HG02973 (cell line): ENCODE results near the gene NXNL2.
A peak's percentile ranks its signal among the peaks of the same experiment; 100 is the strongest.

Source experiments
- ATAC-seq: cut with Tn5 transposase; IDR thresholded peaks from one replicate; pipeline ENCODE4 v1.9.1; 2021; ENCODE audit warnings: moderate library complexity; ENCODE audit not compliant: unreplicated experiment

Gene NXNL2

DNA sequence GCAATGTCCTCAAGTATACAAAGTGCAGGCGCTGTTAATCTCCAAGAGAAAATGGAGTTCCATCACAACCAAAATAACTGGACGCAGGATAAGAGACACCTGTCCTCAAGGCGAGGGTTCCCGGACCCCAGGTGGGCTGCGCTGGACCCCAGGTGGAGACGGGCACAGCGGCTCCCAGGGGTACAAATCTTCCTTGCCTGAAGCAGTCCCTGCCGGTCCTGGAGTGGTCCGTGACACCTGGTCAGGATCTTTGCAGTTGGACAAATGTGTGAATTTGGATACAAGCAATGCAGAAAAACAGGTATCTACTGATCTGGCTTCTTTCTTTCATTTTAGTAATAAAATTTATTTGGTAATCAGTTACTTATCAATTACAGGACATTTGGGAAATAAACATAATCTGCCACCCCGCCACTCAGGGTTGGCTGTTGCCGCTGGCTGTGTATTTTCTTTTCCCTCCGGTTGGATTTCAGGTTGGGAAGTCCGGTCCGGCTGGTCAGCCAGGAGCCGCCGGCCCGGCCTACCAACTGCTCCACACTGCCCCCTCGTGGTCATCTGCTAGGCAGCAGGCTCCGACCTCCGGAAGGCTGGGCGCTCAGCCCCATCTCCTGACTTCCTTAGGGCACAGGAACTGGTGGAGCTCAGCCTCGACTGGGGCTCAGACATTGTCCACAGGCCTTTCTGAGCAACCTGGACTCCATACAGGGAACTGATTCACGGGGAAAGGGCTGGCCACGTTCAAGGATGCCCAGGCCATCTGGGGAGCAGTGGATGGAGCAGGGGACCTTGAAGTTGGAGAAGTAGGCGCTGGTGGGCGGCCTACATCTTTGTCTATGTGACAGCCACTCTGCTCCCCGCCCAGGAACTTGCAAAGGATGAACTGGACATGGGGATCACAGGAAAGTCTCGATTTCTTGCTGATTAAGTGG, 43.4 kb downstream of the NXNL2 start:
- ATAC-seq = peak; percentile 83

DNA sequence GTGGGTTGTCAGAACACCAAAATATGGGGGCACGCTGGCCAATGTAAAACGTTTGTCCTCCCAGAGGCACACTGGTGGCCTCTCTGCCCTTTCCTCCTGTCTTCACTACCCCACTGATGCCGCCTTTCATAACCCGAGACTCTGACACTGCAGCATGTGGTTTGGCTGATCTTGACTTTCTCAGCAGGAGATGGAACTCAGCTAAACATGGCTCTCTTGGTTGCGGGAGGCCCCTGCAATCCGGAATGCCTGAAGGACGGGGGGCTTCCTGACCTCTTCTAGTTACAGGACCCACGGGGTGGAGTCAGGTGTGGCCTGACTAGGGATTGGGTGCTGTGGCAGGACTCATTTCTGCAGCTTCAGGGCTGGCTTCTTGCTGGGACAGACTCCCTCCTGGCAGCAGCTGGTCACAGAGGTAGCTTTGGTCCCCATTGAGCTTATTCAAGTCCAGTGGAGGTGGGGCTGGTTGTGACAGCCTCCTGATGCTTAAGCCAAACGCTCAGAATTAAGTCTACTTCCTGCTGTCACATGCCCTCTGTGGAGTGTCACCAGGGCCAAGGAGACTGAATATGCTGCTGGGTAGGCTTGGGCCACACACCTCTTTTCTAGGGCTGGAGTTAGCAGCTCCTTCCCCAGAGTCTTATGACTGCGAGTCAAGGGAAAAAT, 44.2 kb downstream of the NXNL2 start:
- ATAC-seq = no peak

DNA sequence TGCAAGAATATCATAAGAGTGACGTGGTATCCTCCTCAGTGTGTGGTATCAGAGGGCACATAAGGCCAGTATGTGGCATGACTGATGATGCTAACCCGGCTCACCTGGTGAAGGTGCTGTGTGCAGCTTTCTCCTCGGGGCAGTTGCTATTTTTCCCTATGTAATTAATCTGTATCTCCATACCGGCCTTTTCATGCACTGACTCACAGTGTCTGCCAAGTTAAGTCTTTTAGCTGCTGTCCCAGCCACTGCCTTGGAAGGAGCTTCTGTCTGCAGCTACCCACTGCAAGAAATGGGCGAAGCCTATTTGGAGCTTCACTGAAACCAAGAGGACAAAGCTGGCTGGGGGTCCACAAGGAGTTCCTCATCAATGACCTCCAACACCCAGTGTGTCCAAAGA, 46.0 kb downstream of the NXNL2 start:
- no peak for ATAC-seq

DNA sequence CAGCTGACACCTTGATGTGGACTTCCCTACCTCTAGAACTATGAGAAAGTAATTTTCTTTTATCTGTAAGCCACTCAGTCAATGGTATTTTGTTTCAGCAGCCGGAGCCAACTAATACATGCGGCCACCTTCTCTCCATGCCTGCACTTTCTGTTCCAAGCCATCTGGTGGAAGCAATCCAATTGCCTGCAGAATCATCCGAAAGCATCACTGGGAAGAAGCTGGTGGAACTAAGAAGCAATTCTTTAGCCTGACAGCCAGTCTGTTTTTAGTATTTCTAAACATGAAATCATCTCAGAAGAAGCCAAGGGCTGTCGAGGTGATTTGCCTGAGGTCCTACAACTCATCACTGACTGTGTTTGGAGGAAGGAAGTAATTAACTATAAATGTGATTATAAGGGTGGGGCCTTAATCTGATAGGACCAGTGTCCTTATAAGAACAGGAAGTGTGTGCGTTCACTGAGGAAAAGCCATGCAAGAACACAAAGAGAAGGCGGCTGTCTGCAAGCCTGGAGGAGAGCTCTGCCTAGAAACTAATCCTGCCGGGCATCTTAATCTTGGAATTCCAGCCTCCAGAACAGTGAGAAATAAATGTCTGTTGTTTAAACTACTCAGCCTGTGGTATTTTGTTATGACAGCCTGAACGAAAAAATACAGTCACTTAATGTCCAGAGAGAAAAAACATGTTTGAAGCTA, 49.1 kb downstream of the NXNL2 start:
- ATAC-seq = no peak

DNA sequence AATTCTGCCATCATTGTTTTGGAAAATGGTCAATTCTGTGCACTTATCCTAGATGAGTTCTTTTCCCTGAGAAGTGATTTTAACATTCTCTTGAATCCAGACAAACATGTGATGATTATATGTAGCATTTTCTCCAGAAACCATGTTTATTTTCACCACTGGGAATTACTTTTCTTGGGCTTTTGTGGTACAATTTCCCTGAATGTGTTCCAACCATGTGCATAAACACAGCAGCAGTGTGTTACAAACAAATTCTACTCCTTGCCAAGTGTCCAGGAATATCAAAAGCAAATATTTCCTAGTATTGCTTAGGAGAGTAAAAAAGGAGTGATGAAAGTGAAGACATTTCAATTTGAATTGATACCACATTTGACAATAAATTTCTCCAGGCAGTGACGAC, 50.4 kb downstream of the NXNL2 start:
- no peak for ATAC-seq

DNA sequence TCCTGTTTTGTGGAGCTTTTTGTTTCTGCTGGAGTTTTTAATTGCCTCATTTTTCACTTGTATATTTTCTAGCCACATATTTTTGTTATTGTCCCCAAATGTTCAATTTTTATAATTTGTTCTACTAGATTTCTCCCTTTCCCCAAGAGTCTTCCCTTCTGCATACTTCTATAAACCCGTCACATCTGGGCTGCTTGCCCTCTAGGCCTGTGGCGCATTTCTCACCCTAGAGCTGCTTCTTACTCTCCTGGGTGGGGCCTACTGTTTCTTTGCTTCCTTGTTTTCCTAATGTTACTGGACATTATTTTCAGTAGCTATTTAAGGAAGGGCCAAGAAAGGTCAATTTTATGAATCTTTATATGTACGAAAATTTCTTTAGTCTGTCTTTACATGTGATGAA, 51.5 kb downstream of the NXNL2 start:
- no peak for ATAC-seq

DNA sequence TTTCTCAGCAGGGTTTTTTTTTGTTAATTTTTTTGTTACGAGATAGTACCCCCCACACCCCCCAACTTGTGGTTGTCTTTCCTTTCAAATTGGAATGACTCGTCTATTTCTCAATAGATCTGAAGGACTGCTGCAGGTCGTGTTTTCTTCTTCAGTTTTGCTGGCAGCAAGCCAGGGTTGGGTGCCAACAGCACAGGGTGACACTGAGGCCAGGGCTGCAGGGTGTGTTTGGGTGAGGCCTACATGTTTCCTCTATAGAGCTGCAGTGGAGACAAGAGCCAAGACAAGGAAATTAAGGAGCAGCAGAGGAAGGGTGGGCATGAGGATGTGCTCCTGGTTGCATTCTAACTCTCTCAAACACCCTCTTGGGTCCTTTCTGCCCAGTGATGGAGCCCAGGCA, 52.2 kb downstream of the NXNL2 start:
- no peak for ATAC-seq

DNA sequence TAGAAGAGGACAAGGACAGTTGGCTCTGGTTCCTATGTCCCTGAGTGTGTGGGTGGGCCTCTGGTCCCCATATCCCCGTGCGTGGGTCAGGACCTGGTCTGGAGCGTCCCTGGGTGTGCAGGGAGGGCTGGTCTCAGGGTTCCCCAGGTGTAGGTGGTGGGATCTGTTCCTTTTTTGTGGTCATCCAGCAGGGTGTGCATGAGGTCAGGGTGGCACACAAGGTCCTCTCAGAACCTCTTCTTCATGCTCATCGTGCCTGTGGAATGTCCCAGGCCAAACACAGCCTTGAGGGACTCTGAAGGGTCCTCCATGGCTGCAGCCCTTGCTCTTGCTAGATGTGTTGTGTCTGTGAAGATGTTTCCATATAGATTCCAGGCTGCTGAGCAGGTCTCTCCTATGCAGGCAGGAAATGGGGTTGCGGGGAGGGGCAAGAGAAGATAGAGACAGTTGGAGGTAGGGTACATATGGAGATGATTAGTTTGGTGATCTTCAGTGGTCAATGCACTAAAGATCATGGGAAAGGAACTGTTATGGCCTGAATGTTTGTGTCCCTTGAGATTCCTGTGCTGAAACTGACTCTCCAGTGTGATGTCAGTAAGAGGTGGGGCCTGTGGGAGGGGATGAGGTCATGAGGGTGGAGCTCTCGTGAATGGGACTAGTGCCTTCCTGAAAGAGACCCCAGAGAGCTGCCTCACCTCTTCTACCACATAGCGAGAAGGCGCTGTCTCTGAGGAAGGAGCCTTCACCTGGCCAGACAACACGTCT, 53.1 kb downstream of the NXNL2 start:
- no peak for ATAC-seq

DNA sequence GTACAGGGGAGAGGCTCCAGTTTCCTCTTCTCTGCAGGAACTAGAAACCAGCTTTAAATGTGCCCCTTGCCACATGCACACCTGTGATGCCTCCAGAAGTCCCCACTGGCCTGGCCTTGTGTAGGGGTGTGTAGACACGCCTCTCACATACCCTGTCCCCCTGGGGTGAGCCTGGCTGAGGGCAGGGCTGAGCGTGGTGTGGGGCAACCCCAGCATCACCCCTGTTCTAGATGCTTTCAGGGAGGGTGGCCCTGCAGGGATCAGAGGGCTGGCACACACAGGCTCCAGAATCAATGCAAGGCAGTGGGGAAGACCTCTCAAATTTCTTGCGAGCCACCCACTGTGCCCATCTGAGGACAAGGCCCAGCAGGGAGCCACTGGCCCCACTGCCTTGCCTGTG, 54.7 kb downstream of the NXNL2 start:
- ATAC-seq = no peak

DNA sequence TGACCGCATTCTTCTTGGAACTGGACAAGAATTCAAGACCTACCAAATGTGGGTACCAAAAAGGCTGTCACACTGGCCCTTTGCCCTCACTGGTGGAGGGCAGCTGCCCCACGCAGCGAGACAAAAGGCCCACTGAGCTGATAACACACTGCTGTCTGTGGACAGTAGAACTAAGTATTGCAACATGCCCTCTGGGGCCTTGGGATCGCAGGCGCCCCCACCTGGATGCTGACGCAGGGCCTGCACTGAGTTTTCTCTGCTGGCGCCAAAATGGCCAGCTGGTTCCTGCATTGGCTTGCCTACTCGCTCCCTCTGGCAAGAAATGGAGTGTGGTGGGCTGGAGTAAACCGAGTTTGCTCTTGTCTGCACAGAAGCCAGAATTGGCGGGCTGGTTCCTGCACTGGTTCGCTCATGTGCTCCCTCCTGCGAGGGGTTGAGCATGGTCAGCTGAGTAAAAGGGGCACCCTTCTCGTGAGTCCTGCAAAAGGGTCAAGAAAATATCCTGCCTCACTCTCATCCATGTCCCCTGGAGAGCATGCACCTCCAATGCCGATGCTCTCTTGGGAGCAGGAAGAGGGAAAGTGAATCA, 55.7 kb downstream of the NXNL2 start:
- no peak for ATAC-seq

DNA sequence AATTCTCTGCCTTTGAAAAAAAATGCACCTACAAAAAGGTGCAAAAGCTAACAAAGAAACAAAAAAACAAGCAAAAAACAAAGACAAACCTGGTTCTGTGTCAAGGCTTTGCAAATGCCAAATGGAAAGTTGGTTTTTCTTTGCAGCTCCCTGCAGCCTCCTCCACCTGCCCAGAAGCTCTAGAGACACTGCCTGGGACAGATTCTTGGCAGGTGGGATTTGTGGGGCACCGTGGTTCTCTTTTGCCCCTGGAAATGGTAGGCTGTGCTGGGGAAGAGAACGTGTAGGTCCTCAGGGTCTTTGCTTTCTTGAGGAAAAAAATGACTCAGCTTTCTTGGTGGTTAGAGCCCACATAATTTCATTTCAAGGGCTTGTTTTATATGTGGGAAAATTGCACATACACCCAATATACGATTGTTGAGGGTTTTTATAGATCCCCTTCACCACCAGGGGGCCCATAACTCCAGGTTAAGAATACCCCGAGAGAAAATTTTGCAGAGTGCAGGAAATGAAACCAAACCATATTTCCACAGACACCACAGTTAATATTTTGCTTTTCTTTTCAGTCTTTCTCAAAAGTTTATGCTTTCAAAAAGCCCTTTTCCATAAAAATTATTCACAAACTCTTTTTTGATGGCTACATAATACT, 58.7 kb downstream of the NXNL2 start:
- peak; percentile 91 for ATAC-seq
